ENCODE measurements around the gene NKX2-2.

The NKX2-2 gene

DNA sequence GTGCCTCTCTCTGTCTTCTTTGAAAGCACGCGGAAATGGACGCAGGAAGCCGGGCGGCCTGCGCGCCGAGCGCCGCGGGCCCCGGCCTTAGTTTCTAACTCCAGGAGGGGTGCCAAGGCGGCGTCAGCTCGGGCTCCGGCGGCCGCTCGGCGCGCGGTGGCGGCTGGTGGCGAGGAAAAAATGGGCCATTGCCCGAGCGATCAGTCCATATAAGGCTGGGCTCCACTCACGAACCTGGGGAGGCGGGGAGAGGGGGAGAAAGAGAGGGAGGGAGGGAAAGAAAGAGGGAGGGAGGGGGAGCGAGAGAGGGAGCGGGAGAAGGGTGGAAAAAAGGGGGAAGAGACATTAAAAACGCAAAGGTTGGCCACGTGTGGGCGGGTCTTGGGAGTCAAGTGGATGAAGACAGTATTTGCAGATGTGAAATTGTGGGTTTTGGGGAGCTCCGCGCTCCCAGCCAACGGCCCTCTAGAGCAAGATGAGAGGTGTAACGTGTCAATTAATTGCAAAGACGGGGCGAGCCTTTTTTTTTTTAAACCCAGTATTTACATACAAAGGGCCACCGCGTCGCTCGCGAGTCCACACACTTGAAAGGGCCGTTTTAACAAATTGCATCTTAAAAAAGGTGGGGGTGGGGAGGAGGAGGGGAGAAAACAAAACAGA, at the start of gene NKX2-2 (continued):
- TF ChIP-seq, protein P1, sequence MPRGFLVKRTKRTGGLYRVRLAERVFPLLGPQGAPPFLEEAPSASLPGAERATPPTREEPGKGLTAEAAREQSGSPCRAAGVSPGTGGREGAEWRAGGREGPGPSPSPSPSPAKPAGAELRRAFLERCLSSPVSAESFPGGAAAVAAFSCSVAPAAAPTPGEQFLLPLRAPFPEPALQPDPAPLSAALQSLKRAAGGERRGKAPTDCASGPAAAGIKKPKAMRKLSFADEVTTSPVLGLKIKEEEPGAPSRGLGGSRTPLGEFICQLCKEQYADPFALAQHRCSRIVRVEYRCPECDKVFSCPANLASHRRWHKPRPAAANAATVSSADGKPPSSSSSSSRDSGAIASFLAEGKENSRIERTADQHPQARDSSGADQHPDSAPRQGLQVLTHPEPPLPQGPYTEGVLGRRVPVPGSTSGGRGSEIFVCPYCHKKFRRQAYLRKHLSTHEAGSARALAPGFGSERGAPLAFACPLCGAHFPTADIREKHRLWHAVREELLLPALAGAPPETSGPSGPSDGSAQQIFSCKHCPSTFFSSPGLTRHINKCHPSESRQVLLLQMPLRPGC (tag by site-specific recombination; IDR thresholded peaks at IDR 0.05): no peak
- no peak for TF ChIP-seq ZNF324 (tag by site-specific recombination; IDR thresholded peaks at IDR 0.05)
- TF ChIP-seq ZNF311 (tag by site-specific recombination; IDR thresholded peaks at IDR 0.05; ENCODE audit: borderline replicate concordance): no peak
- TF ChIP-seq, protein P2, sequence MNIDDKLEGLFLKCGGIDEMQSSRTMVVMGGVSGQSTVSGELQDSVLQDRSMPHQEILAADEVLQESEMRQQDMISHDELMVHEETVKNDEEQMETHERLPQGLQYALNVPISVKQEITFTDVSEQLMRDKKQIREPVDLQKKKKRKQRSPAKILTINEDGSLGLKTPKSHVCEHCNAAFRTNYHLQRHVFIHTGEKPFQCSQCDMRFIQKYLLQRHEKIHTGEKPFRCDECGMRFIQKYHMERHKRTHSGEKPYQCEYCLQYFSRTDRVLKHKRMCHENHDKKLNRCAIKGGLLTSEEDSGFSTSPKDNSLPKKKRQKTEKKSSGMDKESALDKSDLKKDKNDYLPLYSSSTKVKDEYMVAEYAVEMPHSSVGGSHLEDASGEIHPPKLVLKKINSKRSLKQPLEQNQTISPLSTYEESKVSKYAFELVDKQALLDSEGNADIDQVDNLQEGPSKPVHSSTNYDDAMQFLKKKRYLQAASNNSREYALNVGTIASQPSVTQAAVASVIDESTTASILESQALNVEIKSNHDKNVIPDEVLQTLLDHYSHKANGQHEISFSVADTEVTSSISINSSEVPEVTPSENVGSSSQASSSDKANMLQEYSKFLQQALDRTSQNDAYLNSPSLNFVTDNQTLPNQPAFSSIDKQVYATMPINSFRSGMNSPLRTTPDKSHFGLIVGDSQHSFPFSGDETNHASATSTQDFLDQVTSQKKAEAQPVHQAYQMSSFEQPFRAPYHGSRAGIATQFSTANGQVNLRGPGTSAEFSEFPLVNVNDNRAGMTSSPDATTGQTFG (tag by site-specific recombination; IDR thresholded peaks at IDR 0.05; ENCODE audit: borderline replicate concordance): no peak
- no peak for TF ChIP-seq REPIN1 (tag by site-specific recombination; IDR thresholded peaks at IDR 0.05; ENCODE audit: low read depth)
- peak; percentile 97 for TF ChIP-seq ZFP69B (tag by site-specific recombination; IDR thresholded peaks at IDR 0.05)
- TF ChIP-seq ZNF37A (tag by site-specific recombination; IDR thresholded peaks at IDR 0.05): no peak
- peak; percentile 40 for TF ChIP-seq ZBTB17 (tag by site-specific recombination; IDR thresholded peaks at IDR 0.05)
- no peak for TF ChIP-seq KLF10 (tag by site-specific recombination; IDR thresholded peaks at IDR 0.05)
- peak; percentile 20; the same call in 1 of the 2 replicates for TF ChIP-seq GLIS2 (tag by site-specific recombination; IDR thresholded peaks at IDR 0.05)
- TF ChIP-seq ZNF585B (tag by site-specific recombination; IDR thresholded peaks at IDR 0.05): no peak
- TF ChIP-seq ZNF10 (tag by site-specific recombination; IDR thresholded peaks at IDR 0.05): no peak
- TF ChIP-seq, protein P3, sequence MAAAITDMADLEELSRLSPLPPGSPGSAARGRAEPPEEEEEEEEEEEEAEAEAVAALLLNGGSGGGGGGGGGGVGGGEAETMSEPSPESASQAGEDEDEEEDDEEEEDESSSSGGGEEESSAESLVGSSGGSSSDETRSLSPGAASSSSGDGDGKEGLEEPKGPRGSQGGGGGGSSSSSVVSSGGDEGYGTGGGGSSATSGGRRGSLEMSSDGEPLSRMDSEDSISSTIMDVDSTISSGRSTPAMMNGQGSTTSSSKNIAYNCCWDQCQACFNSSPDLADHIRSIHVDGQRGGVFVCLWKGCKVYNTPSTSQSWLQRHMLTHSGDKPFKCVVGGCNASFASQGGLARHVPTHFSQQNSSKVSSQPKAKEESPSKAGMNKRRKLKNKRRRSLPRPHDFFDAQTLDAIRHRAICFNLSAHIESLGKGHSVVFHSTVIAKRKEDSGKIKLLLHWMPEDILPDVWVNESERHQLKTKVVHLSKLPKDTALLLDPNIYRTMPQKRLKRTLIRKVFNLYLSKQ (tag by site-specific recombination; IDR thresholded peaks at IDR 0.05; ENCODE audit: borderline replicate concordance): no peak
- TF ChIP-seq, protein P4, sequence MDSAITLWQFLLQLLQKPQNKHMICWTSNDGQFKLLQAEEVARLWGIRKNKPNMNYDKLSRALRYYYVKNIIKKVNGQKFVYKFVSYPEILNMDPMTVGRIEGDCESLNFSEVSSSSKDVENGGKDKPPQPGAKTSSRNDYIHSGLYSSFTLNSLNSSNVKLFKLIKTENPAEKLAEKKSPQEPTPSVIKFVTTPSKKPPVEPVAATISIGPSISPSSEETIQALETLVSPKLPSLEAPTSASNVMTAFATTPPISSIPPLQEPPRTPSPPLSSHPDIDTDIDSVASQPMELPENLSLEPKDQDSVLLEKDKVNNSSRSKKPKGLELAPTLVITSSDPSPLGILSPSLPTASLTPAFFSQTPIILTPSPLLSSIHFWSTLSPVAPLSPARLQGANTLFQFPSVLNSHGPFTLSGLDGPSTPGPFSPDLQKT (IDR thresholded peaks at IDR 0.05; ENCODE audit: borderline replicate concordance, low read depth, low read length): no peak
- no peak for TF ChIP-seq OSR2 (tag by site-specific recombination; IDR thresholded peaks at IDR 0.05)
- no peak for TF ChIP-seq ZNF626 (tag by site-specific recombination; IDR thresholded peaks at IDR 0.05)
- TF ChIP-seq ZSCAN30 (tag by site-specific recombination; IDR thresholded peaks at IDR 0.05): no peak
- TF ChIP-seq ZNF624 (tag by site-specific recombination; IDR thresholded peaks at IDR 0.05): no peak
- peak; percentile 84 for TF ChIP-seq ZNF366 (tag by site-specific recombination; conservative IDR thresholded peaks at IDR 0.05)
- TF ChIP-seq, protein P5, sequence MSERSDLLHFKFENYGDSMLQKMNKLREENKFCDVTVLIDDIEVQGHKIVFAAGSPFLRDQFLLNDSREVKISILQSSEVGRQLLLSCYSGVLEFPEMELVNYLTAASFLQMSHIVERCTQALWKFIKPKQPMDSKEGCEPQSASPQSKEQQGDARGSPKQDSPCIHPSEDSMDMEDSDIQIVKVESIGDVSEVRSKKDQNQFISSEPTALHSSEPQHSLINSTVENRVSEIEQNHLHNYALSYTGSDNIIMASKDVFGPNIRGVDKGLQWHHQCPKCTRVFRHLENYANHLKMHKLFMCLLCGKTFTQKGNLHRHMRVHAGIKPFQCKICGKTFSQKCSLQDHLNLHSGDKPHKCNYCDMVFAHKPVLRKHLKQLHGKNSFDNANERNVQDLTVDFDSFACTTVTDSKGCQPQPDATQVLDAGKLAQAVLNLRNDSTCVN (tag by site-specific recombination; optimal IDR thresholded peaks at IDR 0.05): peak; percentile 46
- TF ChIP-seq TRIM28 (IDR thresholded peaks at IDR 0.05; ENCODE audit: borderline replicate concordance, low read length): no peak
- no peak for TF ChIP-seq ZNF596 (tag by site-specific recombination; IDR thresholded peaks at IDR 0.05)
- TF ChIP-seq SETDB1 (IDR thresholded peaks at IDR 0.05; ENCODE audit: insufficient read length, low read length): no peak
- TF ChIP-seq ZNF121 (tag by site-specific recombination; IDR thresholded peaks at IDR 0.05): no peak
- TF ChIP-seq, protein P6, sequence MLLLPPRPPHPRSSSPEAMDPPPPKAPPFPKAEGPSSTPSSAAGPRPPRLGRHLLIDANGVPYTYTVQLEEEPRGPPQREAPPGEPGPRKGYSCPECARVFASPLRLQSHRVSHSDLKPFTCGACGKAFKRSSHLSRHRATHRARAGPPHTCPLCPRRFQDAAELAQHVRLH (tag by site-specific recombination; IDR thresholded peaks at IDR 0.05): no peak
- TF ChIP-seq ZNF157 (tag by site-specific recombination; IDR thresholded peaks at IDR 0.05): no peak
- no peak for TF ChIP-seq ZNF174 (tag by site-specific recombination; IDR thresholded peaks at IDR 0.05)
- TF ChIP-seq ZBTB8A (tag by site-specific recombination; IDR thresholded peaks at IDR 0.05): 0 out of 2 replicates have a peak, but pooled peaks have one; percentile 19
- TF ChIP-seq ZNF175 (tag by site-specific recombination; IDR thresholded peaks at IDR 0.05): no peak
- TF ChIP-seq KLF9 (tag by site-specific recombination; IDR thresholded peaks at IDR 0.05; ENCODE audit: low read depth): peak; percentile 65
- no peak for TF ChIP-seq ZNF133 (tag by site-specific recombination; IDR thresholded peaks at IDR 0.05)
- no peak for TF ChIP-seq ZNF391 (tag by site-specific recombination; IDR thresholded peaks at IDR 0.05; ENCODE audit: borderline replicate concordance, low read depth)
- TF ChIP-seq ZNF112 (tag by site-specific recombination; IDR thresholded peaks at IDR 0.05): no peak
- TF ChIP-seq ZNF521 (tag by site-specific recombination; IDR thresholded peaks at IDR 0.05): no peak
